ENCODE measurements around the gene ACRV1.
"Not testable (repeated sequence)": the region's sequence is repeated elsewhere in the genome, so short reads cannot be mapped to it uniquely, and the experiment has no call there.

Gene ACRV1

GRCh38 chr11:125680747-125681146 lies at the start of gene ACRV1:
Gene ACRV1, minus strand, starts transcription at chr11:125680847. Its CDS starts 67 bp downstream, at chr11:125680780.
- DNase-seq = no peak

GRCh38 chr11:125728969-125729368 lies 48.3 kb upstream of the ACRV1 start:
- DNase-seq = no peak

DNA sequence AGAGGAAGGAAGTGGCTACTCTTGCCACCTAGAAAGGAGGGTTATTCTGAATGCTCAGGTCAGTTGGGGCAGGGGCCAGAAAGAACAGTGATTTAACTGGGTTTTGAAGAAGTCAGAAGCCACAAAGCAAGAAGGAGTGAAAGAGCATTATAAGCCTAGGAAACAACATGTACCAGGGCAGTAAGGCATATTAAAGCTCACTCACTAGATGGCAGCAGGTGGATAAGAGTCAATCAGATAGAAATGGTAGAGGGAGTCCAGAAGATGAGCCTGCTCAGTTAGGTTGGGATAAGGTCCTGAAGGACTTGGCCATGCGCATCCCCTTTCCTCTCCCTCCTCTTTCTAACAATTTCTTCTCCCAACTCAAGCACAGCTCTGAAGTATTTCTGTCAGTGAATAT lies 43.5 kb upstream of the ACRV1 start:
- no peak for DNase-seq

- no peak for DNase-seq
These were observed 40.1 kb upstream of the ACRV1 start for GRCh38 chr11:125720781-125721180.

- not testable (repeated sequence) for DNase-seq
These were observed 24.0 kb upstream of the ACRV1 start for GRCh38 chr11:125704686-125705085.

GRCh38 chr11:125701858-125702621 lies 21.4 kb upstream of the ACRV1 start:
- DNase-seq = no peak

DNA sequence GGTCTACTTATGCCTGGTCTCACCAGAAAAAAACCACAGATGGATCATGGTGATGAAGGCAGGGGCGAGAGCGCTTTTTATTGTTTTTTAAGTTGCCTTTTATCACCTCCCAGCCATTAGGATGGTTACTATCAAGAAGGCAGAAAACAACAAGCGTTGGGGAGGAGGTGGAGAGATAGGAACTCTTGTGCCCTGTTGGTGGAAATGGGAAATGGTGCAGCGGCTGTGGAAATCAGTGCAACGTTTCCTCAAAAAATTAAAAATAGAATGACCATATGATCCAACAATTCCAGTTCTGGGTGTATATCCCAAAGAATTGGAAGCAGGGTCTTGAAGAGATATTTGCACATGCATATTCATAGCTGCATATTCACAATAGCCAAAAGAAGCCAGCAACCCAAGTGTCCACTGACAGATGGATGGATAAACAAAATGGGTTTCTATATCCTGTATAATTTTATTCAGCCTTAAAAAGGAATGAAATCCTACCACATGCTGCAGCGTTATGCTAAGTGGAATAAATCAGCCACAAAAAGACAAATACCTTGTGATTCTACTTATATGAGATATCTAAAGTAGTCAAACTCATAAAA lies 20.5 kb upstream of the ACRV1 start:
- no peak for DNase-seq

- no peak for DNase-seq
These were observed 14.3 kb upstream of the ACRV1 start for GRCh38 chr11:125694951-125695350.

DNA sequence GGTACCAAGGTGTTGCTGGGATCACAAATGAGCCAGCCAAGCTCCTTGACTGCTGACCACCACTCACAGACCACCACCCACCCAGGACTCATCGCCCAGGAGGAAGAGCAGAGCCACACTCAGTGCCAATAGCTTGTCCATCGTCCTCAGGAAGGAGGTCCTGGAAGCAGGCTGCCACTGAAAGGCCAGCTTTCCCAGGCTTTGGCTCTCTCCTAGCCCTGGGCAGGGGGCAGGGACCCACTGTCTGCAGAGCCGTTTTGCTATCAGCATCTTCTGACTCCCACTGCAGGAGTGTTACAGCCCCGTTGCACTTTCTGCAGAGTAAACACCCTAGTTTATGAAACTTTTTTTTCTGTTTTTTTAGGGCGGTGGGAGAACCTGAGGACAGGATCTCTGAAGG lies 12.2 kb upstream of the ACRV1 start:
- no peak for DNase-seq

- no peak for DNase-seq
These were observed 9.4 kb upstream of the ACRV1 start for GRCh38 chr11:125690006-125690405.

DNA sequence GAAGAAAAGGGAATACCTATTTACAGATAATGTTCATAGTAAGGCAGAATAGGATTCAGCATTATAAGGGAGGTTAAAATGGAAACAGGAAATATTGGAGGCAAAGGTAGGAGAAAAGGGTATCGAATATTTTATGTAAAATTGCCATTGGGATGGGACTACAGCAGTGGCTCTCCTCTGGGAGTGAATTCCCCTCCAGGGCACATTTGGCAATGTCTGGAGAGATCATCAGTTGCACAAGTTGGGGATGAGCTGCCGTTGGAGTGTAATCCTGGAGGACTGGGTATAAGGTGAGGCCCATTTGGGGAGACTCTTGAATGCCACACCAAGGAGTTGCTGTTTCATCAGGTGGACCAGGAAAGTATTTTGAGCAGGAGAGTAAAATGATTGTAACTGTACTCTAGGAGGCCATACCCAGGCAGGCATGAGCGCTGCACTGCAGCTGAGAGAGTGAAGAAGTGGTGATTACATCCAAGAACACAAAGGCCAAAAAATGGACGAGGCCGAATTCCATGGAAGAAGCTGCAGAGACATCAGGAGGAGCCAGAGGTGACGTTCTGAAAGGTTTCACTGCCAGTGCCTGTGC lies 8.7 kb upstream of the ACRV1 start:
- no peak for DNase-seq

- no peak for DNase-seq
These were observed 8.0 kb upstream of the ACRV1 start for GRCh38 chr11:125688632-125689031.

- DNase-seq = no peak
These were observed 7.4 kb upstream of the ACRV1 start for GRCh38 chr11:125688066-125688465.

- no peak for DNase-seq
These were observed 4.6 kb upstream of the ACRV1 start for GRCh38 chr11:125685228-125685627.

GRCh38 chr11:125679837-125680236 lies 810 bp downstream of the ACRV1 start:
- no peak for DNase-seq

DNA sequence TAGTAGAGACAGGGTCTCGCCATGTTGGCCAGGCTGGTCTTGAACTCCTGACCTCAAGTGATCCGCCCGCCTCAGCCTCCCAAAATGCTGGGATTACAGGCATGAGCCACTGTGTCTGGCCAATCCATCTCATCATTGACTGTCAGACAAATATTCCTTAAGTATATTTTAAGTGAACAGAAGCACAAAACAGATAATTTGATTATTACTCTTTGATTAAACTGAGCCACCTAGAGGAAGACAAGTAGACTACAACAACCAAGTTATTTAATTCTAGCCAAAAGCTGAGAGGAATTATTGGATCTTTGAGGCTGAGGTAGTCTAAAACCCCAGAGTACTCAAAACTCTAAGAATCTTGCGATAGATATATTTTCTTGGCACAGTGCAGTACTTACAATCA lies 1.2 kb downstream of the ACRV1 start:
- DNase-seq = no peak

DNA sequence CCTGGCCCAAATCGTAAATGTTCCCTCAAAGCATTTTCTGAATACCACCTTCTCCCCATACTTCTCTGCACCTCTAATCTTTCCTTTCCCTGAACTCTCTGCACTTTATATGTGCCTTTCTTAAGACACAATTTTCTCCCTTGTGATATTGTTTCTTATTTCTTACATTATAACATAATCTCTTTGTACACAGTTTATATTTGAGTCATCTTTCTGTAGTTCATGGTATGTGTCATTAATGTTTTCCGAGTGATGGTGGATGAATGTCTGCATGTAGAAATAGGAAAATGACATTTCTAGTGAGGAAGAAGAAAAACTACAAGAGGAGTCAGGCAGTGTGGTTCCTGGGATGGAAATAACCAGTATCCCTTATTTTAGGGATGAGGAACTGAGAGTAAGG lies 5.5 kb downstream of the ACRV1 start:
- DNase-seq = no peak

- no peak for DNase-seq
These were observed 6.4 kb downstream of the ACRV1 start for GRCh38 chr11:125674210-125674609.

DNA sequence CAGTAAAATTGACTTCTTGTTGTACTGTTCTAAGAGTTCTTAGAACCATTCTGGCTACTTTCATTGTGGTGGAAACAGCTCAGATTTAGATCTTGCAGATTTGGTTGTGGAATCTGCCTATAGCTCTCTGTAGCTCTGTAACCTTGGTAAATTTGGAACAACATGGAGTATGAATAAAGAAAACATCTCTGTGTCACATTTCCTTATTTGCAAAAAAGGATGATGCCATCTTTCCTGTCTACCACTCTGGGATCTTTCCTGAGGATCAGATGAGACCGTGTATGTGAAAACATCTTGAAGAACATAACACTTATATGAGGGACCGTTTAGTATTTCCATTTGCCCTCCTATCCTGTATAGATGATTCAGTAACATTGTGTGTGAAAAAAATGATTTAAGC lies 9.1 kb downstream of the ACRV1 start:
- no peak for DNase-seq

DNA sequence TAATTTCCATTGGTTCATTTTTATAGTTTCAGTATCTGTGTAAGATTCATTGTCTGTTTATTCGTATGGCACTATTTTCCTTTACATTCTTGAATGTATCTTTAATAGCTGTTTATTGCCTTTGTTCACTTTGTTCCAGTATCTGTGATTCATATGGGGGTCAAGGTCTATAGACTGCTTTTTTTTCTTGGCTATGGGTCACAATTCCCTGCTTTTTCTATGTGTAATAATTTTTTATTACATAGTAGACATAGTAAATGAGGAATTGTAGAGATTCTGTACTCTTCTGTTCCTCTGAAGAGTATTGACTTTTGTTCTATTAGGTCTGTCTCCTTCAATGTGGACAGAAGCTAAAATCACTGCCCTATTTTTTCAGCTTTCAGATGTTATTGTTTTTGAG lies 10.5 kb downstream of the ACRV1 start:
- no peak for DNase-seq

DNA sequence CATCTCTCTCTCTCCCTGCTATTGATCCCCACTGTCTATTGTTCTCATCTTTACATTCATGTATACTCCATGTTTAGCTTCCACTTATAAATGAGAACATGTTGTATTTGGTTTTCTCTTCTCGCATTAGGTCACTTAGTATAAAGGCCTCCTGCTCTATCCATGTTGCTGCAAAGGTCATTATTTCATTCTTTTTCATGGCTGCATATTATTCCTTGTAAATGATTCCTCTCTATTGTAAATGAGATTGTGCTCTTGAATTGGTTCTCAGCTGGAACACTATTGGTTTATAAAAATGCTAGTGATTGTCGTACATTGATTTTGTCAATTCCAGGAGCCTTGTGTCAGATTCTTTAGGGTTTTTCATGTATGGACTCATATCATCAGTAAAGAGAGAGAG lies 13.5 kb downstream of the ACRV1 start:
- DNase-seq = no peak

GRCh38 chr11:125663910-125664309 lies 16.7 kb downstream of the ACRV1 start:
- DNase-seq = no peak

DNA sequence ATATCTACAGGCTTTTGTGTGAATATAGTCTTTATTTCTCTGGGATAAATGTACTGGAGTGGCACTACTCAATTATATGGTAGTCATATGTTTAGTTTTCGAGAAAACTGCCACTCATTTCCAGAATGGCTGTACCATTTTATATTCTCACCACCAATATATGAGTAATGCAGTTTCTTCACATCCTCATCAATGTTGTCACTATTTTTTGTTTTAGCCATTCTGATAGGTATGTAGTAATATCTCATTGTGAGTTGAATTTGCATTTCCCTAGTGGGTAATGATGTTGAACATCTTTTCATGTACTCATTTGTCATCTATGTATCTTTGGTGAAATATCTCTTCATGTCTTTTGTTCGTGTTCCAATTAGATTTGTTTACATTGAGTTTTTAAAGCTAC lies 18.0 kb downstream of the ACRV1 start:
- DNase-seq = no peak

- DNase-seq = peak in 1 of 2 donors; percentile 4
These were observed 31.0 kb downstream of the ACRV1 start for GRCh38 chr11:125649465-125650166.

Measured in CD4-positive, alpha-beta T cell treated with Interleukin-1 beta for 1 hour (primary cell).